Activated effector memory CD4-positive, alpha-beta T cell treated with anti-CD3 and anti-CD28 coated beads, Interleukin-2, amount 50 U/mL, for 16 hours (primary cell): ENCODE data around the gene PPP2R5C.
"Not testable (repeated sequence)": the region's sequence is repeated elsewhere in the genome, so short reads cannot be mapped to it uniquely, and the experiment has no call there.

ENCODE experiments used
- DNase-seq: peaks from one replicate; pipeline ENCODE4 v3.0.0-alpha.2; 2020

The PPP2R5C gene

GRCh38 chr14:101783260-101784016, 21.9 kb downstream of the PPP2R5C start:
- DNase-seq = peak; percentile 60

GRCh38 chr14:101784631-101785030, 23.1 kb downstream of the PPP2R5C start:
- no peak for DNase-seq

GRCh38 chr14:101788016-101788635, 26.6 kb downstream of the PPP2R5C start:
- no peak for DNase-seq

- no peak for DNase-seq
Measured at GRCh38 chr14:101789222-101789621, 27.7 kb downstream of the PPP2R5C start.

GRCh38 chr14:101790232-101790631, 28.7 kb downstream of the PPP2R5C start:
- DNase-seq = no peak

GRCh38 chr14:101791919-101792572, 30.5 kb downstream of the PPP2R5C start:
- no peak for DNase-seq

- no peak for DNase-seq
Measured at GRCh38 chr14:101796016-101796415, 34.5 kb downstream of the PPP2R5C start.

GRCh38 chr14:101796479-101796878, 35.0 kb downstream of the PPP2R5C start:
- DNase-seq = no peak

GRCh38 chr14:101797856-101798255, 36.3 kb downstream of the PPP2R5C start:
- DNase-seq = no peak

- not testable (repeated sequence) for DNase-seq
Measured at GRCh38 chr14:101804373-101804772, 42.9 kb downstream of the PPP2R5C start.

GRCh38 chr14:101806252-101806651, 44.7 kb downstream of the PPP2R5C start:
- not testable (repeated sequence) for DNase-seq

GRCh38 chr14:101808020-101808641, 46.6 kb downstream of the PPP2R5C start:
- no peak for DNase-seq

- DNase-seq = no peak
Measured at GRCh38 chr14:101808894-101809670, 47.6 kb downstream of the PPP2R5C start.

- DNase-seq = peak; percentile 92
Measured at GRCh38 chr14:101809671-101810514, 48.4 kb downstream of the PPP2R5C start.

- DNase-seq = no peak
Measured at GRCh38 chr14:101810897-101811621, 49.5 kb downstream of the PPP2R5C start.

GRCh38 chr14:101812071-101812470, 50.6 kb downstream of the PPP2R5C start:
- peak; percentile 71 for DNase-seq

GRCh38 chr14:101813171-101813759, 51.8 kb downstream of the PPP2R5C start:
- DNase-seq = no peak

- DNase-seq = no peak
Measured at GRCh38 chr14:101813833-101814232, 52.3 kb downstream of the PPP2R5C start.

GRCh38 chr14:101814934-101815333, 53.4 kb downstream of the PPP2R5C start:
- peak; percentile 71 for DNase-seq

GRCh38 chr14:101815994-101816393, 54.5 kb downstream of the PPP2R5C start:
- no peak for DNase-seq
